NCI-H82 treated with DMSO at 0.1 percent for 48 hours (cell line): Measurements from ENCODE around the gene CHD6.

Experiments used
- DNase-seq: peaks from one replicate; lab custom pipeline; 2025; ENCODE audit not compliant: unreplicated experiment; lab: John Stamatoyannopoulos, UW

CHD6 gene

GRCh38 chr20:41508335-41508734 lies 109.8 kb downstream of the CHD6 start:
- DNase-seq, result no peak

DNA sequence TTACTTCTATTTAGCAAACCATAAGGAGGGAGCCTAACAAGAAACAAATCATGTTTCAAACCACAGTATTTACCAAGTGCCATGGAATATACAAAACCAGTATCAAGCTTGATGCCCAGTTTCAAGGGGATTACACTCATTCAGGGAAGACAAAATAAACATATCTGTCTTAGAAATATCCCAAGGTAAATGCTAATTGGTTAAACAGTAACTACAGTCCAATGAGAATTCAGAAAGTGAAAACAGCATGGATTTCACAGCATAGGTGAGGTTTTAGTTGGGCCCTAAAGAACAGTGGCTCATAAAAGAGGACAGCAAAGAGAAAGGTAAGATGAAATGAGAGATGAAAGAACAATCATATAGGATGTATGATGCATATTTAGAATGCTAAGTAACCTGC lies 110.3 kb downstream of the CHD6 start:
- no peak for DNase-seq

DNA sequence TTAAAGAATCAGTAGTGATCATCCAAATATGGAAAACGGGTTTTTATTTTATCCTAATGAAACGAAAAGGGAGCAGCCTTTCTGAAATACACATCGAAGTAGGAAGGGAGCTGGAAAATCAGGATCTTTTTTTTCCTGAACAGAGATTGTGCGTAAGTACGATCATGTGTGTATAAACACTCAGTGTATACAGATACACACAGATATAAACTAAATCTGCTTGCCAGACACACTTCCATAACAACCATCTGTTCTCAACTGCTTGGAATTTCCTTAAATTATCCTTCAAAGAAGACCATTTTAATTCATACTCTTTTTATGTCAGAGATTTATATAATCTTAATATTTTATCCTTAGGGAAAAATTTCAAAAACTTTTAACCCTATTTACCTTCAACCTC lies 110.7 kb downstream of the CHD6 start:
- no peak for DNase-seq

DNA sequence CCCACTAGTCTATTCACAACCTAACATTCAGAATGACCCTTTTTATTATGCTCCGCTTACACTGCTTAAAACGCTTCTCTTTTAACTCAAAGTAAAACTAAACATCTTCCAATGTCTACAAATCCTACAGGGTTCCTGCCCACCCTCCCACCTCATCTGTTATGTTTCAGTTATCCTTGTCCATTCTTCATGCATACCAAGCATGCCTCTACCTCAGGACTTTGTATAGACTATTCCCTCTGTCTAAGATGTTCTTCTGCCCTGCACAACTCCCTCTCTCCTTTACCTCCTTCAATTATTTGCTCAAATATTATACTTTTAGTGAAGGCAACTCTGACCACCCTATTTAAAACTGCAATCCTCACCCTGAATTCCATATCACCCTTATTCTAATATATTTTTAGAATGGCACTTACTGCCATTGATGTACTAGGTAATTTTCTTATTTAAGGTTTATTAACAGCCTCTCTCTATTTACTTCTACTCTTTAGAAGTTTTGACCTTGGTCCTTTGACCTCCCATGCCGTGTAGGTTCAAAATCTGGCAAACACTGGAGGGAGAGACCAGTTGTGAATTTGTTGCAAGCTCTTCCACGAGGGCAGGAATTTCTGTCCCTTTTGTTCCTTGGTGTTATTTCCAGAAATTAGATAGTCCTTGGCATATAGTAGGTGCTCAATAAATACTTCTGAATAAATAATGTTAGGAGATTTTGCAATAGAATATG lies 111.8 kb downstream of the CHD6 start:
- no peak for DNase-seq

DNA sequence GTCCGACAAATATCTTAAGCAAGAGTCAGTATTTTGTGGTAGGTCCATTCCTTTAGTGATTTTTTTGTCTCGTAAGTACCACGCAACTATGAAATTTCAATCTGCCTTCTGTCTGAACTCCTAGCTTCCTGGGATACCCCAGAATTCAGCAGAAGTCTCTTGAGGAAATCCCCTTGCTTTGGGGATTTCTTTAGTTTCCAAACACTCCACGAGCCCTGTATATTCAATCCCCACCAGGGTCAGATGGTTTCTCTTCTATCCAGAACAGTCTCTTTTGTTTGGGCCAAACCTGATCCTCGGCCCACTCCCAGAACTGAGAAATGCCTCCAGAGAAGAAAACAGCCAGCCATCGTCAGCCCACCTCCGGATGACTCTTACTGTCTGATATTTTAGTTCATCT lies 113.0 kb downstream of the CHD6 start:
- DNase-seq, result no peak

DNA sequence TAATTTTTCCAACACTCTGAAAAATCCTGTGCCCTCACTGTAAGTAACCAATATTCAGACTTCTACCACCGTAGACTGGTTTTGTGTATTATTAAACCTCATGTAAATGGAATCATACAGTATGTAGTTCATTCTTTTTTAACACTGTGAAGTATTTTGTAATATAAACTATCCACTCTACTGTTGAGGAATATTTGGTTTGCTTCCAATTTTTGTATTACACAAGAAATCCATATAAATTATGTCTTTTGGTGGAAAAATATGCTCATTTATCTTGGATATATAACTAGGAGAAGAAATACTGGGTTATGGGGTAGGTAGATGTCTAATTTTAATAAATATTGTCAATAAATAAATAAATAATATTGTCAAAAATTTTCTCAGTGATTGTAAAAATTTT lies 116.8 kb downstream of the CHD6 start:
- DNase-seq, result no peak

DNA sequence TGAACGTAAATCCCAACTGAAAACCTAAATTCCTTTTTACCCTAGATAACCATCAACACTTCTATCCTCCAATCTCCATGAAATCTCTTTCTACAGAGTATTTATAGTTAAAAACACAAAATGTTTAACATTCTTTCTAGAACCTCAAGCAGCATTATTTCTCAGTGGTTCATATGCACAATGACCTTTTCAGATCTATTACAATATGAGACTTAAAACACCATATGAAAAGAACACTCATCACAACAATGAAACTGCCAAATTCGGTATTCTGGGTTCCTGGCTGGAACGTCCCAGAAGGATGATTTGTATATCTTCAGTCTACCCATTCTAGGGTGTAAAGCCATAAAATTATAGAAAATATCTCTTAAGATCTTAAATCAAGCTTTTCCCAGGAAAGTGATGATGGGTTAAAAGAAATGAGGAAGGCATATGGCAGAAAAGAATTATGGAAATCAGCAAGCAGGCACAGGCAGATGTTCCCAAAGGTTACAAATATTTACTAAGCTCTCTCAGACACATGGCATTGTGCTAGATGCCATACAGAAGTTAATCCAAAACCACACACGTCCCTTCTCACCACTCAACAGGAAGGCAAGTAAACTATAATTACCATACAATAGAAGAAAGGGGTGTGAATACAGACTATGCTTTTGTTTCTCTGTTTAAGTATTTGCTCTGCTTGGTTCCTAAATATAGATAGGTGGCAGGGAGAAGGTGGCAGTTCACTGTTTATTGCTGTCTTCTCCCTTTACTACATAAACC lies 118.0 kb downstream of the CHD6 start:
- no peak for DNase-seq

DNA sequence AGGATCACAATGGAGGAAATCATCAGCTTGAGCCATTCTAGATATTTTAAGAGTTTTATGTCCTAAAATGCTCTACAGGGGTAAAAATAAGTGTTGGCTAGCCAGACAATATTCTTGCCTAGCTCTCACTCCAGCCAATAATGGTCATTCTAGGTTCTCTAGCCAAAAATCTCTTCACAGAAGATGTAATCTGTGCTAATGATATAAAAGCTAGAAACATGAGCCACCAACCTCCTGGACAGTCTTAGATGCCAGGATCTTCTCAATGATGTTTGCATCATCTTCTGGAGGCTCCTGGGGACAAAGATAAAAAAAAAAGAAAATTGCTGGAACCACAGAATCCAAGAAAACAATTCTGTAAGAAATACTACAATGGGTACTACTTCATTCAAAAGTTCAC lies 119.1 kb downstream of the CHD6 start:
- DNase-seq, result no peak

DNA sequence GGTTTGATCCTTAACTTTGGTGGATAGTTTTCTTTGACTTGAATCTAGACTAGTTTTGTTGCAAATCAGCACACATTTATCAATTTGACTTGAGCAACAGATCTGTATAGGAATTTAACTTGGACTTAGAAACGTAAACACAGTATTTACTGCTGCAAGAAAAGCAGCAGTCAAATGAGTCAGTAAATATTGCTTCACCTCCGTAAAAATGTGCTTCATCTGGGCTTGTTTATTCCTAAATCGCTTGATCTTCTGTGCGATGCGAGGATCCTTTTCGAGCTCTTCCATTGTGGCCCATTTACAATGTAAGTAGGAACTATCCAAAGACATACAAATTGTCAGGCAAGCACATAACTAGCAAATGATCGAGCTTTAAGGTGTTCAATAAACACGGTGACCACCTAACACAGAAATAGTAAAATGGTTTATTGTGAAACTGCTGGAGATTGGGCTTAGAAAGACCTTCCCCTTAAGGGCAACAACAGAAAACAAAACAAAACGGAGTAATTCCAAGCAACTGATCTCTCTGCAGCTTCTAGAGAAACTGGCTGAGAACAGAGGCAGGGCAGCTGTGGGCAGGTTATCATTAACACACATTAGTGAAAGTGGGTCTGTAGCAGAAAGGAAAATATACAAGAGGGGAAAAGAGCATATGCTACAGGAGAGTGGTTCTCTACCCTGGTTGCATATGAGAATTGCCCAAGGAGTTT lies 120.8 kb downstream of the CHD6 start:
- no peak for DNase-seq

- DNase-seq, result no peak
Observed at GRCh38 chr20:41494451-41494850, 123.7 kb downstream of the CHD6 start.

GRCh38 chr20:41483553-41483930 lies 134.6 kb downstream of the CHD6 start:
- no peak for DNase-seq

- no peak for DNase-seq
Observed at GRCh38 chr20:41482647-41483552, 135.3 kb downstream of the CHD6 start.

DNA sequence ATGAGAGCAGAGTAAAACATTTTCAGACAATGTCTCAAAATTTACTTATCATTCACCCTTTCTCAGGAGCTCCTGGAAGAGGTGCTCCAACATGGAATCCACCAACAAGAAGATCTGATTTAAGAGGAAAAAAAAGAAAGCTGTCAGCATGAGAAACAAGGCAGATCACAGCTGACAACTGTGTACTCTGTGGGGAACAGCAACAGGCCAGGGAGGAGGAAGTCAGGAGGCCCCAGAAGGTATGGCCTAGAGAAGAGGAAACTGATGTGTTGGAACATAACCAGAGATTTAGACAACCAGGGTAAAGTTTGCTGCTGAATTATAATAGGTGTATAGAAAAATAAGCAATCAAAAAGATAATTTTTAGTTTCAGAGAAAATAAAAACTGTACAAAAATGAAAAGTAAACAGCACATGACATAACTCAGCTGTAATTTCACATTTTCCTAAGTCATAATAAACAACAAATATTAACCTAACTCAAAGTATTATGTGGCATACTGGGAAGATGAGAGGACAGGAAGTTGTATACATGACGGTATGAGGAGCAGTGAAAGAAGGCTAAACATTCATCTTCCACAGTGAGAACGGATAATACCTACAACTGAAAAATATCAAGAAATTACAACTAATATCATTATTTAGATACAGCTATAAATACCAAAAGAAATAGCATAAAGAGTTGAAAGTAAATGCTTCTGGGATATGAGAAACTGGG lies 138.0 kb downstream of the CHD6 start:
- no peak for DNase-seq

DNA sequence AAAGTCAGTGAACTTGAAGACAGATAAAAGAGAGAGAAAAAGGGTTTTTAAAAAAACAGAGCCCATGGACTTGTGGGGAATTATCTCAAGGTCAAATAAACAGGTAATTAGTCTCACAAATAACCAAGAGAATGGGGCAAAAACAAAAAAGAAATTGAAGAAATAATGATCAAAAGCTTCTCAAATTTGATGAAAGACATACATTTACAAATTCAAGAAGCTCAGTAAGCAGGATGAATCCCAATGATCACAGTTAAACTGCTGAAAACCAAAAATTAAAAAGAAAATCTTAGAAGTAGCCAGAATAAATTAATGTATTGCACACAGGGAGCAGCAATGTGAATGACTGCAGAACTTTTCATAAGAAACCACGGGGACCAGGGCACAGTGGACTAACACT lies 139.1 kb downstream of the CHD6 start:
- DNase-seq, result no peak

GRCh38 chr20:41478026-41478425 lies 140.2 kb downstream of the CHD6 start:
- no peak for DNase-seq

DNA sequence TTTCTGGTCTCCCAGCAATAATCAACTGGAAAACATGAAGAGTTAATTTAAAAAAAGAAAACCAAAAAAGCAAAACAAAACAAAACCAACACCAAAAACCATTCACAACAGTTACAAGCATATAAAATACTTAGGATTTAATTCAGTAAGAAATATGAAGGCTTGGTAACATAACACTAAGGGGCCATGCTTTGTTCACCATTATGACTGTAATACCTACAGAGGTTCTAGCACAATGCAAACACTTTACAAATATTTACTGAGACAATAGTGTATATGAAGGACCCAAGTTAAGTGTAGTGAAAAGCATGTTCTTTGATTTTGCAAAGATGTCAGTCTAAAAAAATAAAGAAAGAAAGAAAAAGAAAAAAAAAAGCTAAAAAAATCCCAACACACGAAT lies 141.7 kb downstream of the CHD6 start:
- no peak for DNase-seq

DNA sequence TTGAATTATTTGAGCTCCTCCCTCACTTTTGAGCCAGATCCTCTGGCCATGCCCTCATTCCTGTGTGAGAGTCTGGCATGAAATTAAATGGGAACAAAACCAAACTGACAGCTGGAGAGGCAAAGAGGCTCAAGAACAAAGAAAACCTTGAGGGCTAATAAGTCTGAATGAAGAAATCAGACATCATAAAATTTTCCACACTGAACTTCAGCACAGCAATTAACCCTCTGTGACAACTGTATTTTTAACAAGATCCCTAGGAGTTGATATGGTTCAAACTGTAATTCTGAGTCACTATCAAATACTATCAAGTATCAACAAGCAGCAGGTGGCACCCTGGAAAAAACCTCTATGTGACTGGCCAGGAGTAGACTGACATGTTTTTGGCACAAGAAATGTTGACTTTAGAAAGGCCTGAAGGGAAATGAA lies 142.2 kb downstream of the CHD6 start:
- no peak for DNase-seq

DNA sequence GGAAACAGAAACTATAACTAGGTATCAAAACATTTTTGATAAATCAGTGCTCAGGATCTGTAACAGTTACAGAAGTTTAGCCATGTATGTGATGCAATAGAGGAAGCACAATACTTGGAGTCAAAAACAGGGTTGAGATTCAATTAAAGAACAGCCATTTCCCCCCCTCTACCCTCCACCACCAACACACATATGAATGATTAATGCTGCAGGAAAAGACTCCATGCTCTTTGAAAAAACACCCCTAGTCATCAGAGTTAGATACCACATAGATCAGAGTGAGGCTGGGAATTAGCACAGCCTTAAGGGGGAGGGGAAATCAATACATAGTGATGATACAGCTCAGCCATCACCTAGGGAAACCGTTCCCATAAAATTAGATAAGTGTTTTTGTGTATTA lies 142.7 kb downstream of the CHD6 start:
- no peak for DNase-seq

DNA sequence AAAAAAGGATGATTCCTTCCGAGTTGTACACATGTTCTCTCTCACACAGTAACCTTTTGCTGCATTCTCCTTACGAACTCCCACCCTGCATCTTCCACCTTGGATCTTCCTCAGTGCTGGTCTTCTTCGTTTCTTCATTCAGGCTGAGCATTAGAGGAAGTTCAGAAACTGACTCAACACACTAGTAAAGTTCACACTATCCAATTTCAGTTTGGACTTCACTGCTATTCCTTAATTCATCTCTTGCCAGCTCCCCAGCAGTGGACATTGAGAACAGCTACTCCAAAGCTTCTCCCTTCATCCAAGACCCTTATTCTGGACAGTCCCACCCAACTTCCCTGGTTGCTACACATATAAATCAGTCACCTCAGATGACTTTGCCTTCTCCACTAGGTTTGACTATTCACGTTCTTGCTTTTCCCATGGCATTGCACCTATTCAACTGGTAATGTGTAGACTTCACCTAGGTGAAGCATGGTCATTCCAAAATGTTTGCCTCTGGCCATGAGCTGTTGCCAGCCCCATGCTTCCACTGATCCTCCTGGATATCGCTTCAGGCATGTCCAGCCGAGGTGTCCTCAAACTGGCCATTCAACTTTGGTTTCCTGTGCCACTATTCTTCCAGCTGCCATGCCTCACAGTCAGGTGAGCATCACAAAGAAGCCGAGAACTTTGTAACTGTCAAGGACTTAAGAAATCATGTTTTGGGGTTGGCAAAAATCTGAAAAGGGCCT lies 147.6 kb downstream of the CHD6 start:
- DNase-seq, result no peak

DNA sequence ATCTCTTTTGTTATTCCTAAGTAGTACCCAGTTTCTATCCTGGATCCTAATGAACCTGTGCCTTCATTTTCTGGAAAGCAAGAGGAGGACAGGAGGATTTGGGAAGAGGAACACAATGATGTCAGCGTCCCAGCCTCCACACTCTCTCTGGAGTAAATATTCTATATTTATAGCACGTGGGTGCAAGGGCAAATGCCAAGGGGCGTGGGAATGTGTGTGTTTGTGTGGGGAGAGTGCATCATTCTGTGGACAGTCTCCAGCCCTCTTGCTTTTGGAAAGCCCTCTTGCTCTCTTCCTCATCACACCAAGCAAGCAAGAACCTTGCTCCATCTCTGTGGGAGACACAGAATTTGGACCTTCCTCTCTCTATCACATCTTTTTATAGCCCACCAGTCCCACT lies 148.3 kb downstream of the CHD6 start:
- no peak for DNase-seq
